Mesendoderm (in vitro differentiated cells): ENCODE measurements around the gene LOXHD1.

Experiments used
- DNase-seq: peaks from one replicate; pipeline ENCODE4 v3.0.0; 2013
- H2AK5ac ChIP-seq: 2 replicates; pipeline ENCODE4 v1.6.1; 2013; ENCODE audit warnings: low read length, inconsistent platforms
- H2BK120ac ChIP-seq: 2 replicates; pipeline ENCODE4 v1.6.1; 2013; ENCODE audit warnings: low read depth, mild to moderate bottlenecking, low read length, moderate library complexity, mixed read lengths
- H2BK15ac ChIP-seq: replicated peaks from 2 replicates; pipeline ENCODE4 v1.6.1; 2013; ENCODE audit warnings: low read depth, mild to moderate bottlenecking, moderate library complexity
- H2BK5ac ChIP-seq: 2 replicates; pipeline ENCODE4 v1.6.1; 2013; ENCODE audit warnings: low read length, inconsistent platforms
- H3K18ac ChIP-seq: 2 replicates; pipeline ENCODE4 v1.6.1; 2013; ENCODE audit warnings: mild to moderate bottlenecking, low read length, mixed read lengths
- H3K23ac ChIP-seq: one replicate; pipeline ENCODE4 v1.6.1; 2013; ENCODE audit warnings: low read length
- H3K27ac ChIP-seq: 2 replicates; pipeline ENCODE4 v1.5.1; 2013; ENCODE audit warnings: low read depth, mild to moderate bottlenecking, inconsistent platforms, low read length, moderate library complexity
- H3K27me3 ChIP-seq: 2 replicates; pipeline ENCODE4 v1.6.1; 2013; ENCODE audit warnings: low read length, control low read depth, mild to moderate bottlenecking, inconsistent platforms; ENCODE audit not compliant: insufficient read depth, poor library complexity
- H3K36me3 ChIP-seq: 2 replicates; pipeline ENCODE4 v1.6.1; 2013; ENCODE audit warnings: low read length, inconsistent platforms; ENCODE audit not compliant: control insufficient read depth, insufficient read depth
- H3K4ac ChIP-seq: one replicate; pipeline ENCODE4 v1.6.1; 2013; ENCODE audit warnings: low read depth, mild to moderate bottlenecking, low read length, moderate library complexity
- H3K4me1 ChIP-seq: 2 replicates; pipeline ENCODE4 v1.6.1; 2013; ENCODE audit warnings: low read depth, low read length, inconsistent platforms; ENCODE audit not compliant: control insufficient read depth
- H3K4me2 ChIP-seq: 2 replicates; pipeline ENCODE4 v1.6.1; 2013; ENCODE audit warnings: low read length
- H3K4me3 ChIP-seq: 2 replicates; pipeline ENCODE4 v1.5.1; 2013; ENCODE audit warnings: mild to moderate bottlenecking, low read length
- H3K56ac ChIP-seq: one replicate; pipeline ENCODE4 v1.6.1; 2013; ENCODE audit warnings: low read length
- H3K79me1 ChIP-seq: 2 replicates; pipeline ENCODE4 v1.6.1; 2013; ENCODE audit warnings: low read length, inconsistent platforms
- H3K79me2 ChIP-seq: 2 replicates; pipeline ENCODE4 v1.6.1; 2013; ENCODE audit warnings: mild to moderate bottlenecking, low read length; ENCODE audit not compliant: control insufficient read depth, insufficient read depth
- H3K9ac ChIP-seq: 2 replicates; pipeline ENCODE4 v1.6.1; 2013; ENCODE audit warnings: low read length, inconsistent platforms
- H4K5ac ChIP-seq: one replicate; pipeline ENCODE4 v1.6.1; 2013; ENCODE audit warnings: low read length
- H4K8ac ChIP-seq: one replicate; pipeline ENCODE4 v1.6.1; 2013; ENCODE audit warnings: low read depth, mild to moderate bottlenecking, control low read depth, low read length, moderate library complexity
- WGBS: extraction: QIAGEN DNeasy Blood & Tissue Kit; methylation state at CpG from one replicate; pipeline ENCODE4 v1.1.7; 2013; ENCODE audit warnings: low lambda C conversion rate, missing lambda C conversion rate; ENCODE audit not compliant: insufficient coverage; ENCODE audit errors: extremely low coverage; 5-methylcytosine and 5-hydroxymethylcytosine counted together

LOXHD1 gene

DNA sequence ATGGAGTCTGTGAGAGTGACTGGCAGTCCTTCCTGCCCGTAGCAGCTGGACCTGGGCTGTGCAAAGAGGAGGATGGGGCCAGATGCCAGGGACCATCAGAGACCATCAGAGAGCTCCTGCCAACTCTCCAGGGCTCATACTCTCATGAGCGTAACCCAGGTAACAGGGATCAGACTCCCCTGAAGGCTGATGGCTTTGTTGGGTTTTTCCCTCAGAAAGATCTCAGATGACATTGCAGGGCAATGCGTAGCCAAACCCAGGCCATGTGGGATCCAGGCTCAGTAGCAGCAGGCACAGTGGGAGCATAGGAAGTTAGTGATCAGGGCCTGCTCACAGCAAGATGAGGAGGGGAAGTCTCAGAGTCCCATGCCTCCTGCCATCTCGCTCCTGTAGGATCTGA, 218.0 kb downstream of the LOXHD1 start:
- no peaks in the 10 kb centered on the region for H3K27me3 ChIP-seq
- H2AK5ac ChIP-seq, result no peak overlapping the region
- no peaks in the 10 kb centered on the region for H3K79me1 ChIP-seq
- no peak overlapping the region for H3K18ac ChIP-seq
- H3K79me2 ChIP-seq, result no peaks in the 10 kb centered on the region
- DNase-seq, result no peak
- H3K4me2 ChIP-seq, result no peak overlapping the region
- no peak overlapping the region for H3K27ac ChIP-seq
- no peaks in the 10 kb centered on the region for H3K36me3 ChIP-seq
- no peak overlapping the region for H4K5ac ChIP-seq
- no peak overlapping the region for H3K4me3 ChIP-seq
- no CpG with 5 or more reads among the region's 4 CpGs for WGBS
- H3K4ac ChIP-seq, result no peak overlapping the region
- no peak overlapping the region for H2BK120ac ChIP-seq
- H4K8ac ChIP-seq, result no peak overlapping the region
- H3K4me1 ChIP-seq, result no peaks in the 10 kb centered on the region
- no peak overlapping the region for H3K23ac ChIP-seq
- no peak overlapping the region for H2BK5ac ChIP-seq
- H2BK15ac ChIP-seq, result no peak overlapping the region
- H3K56ac ChIP-seq, result no peak overlapping the region
- H3K9ac ChIP-seq, result no peak overlapping the region

GRCh38 chr18:46437061-46437460, 220.0 kb downstream of the LOXHD1 start:
- H3K79me2 ChIP-seq, result no peaks in the 10 kb centered on the region
- H2BK120ac ChIP-seq, result no peak overlapping the region
- peak; percentile 27 for DNase-seq
- no peaks in the 10 kb centered on the region for H3K27me3 ChIP-seq
- H2AK5ac ChIP-seq, result no peak overlapping the region
- H3K36me3 ChIP-seq, result no peaks in the 10 kb centered on the region
- H2BK15ac ChIP-seq, result no peak overlapping the region
- no peak overlapping the region for H3K4ac ChIP-seq
- H2BK5ac ChIP-seq, result no peak overlapping the region
- H3K9ac ChIP-seq, result no peak overlapping the region
- no CpG with 5 or more reads among the region's 5 CpGs for WGBS
- no peak overlapping the region for H3K18ac ChIP-seq
- no peak overlapping the region for H4K5ac ChIP-seq
- H3K56ac ChIP-seq, result no peak overlapping the region
- no peak overlapping the region for H3K4me3 ChIP-seq
- H3K4me2 ChIP-seq, result no peak overlapping the region
- H3K4me1 ChIP-seq, result peaks cover 4% of the 10 kb centered on the region
- H4K8ac ChIP-seq, result no peak overlapping the region
- no peaks in the 10 kb centered on the region for H3K79me1 ChIP-seq
- no peak overlapping the region for H3K27ac ChIP-seq
- no peak overlapping the region for H3K23ac ChIP-seq

DNA sequence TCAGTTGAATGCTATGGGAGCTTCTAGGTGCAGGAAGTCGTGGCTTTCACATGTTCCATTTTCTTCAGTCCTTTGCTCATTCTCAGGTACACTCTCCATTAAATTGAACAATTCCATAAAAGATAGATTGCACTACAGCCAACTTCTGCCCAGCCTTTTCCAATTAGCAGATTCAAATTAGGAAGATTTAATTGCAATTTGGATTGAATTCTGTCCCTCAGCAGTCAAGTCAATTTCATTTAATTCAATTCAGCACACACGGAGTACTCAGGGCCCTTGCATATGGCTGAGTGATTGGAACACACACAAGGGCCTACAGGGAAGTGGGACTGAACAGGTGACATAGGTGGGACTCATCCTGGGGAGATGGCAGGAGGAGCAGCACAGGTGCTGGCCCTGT, 220.4 kb downstream of the LOXHD1 start:
- no peak overlapping the region for H2AK5ac ChIP-seq

DNA sequence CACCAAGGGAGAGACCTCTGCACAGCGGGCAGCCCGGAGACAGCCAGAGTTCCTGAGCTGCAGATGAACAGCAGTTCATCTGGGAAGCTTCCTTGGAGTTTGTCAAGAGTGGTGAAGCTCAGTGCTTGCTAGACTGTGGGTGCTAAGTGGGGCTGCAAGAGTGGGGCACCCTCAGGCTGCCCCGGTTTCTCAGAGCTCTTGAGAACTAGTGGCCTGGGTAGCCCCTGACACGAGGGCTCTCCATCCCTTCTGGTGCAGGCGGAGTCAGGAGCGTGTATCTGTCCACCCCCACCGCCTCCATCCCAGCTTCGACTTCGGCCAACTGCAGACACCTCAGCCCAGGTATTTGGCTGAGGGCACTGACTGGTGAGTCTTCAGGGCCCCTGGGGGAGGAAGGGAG, 222.0 kb downstream of the LOXHD1 start:
- no peaks in the 10 kb centered on the region for H3K36me3 ChIP-seq

More for the DNA sequence above, 220.4 kb downstream of the LOXHD1 start:
- H2BK120ac ChIP-seq, result no peak overlapping the region
- H3K18ac ChIP-seq, result no peak overlapping the region
- DNase-seq, result no peak
- H3K79me2 ChIP-seq, result no peaks in the 10 kb centered on the region
- H3K9ac ChIP-seq, result no peak overlapping the region
- H4K8ac ChIP-seq, result no peak overlapping the region
- no peak overlapping the region for H3K23ac ChIP-seq
- no peaks in the 10 kb centered on the region for H3K79me1 ChIP-seq
- no peak overlapping the region for H2BK5ac ChIP-seq
- H3K27ac ChIP-seq, result no peak overlapping the region
- no CpG with 5 or more reads among the region's 2 CpGs for WGBS
- no peaks in the 10 kb centered on the region for H3K36me3 ChIP-seq
- H3K4me3 ChIP-seq, result no peak overlapping the region
- no peaks in the 10 kb centered on the region for H3K27me3 ChIP-seq
- no peak overlapping the region for H3K56ac ChIP-seq
- no peak overlapping the region for H2BK15ac ChIP-seq
- H3K4me2 ChIP-seq, result no peak overlapping the region
- no peak overlapping the region for H3K4ac ChIP-seq
- H4K5ac ChIP-seq, result no peak overlapping the region
- H3K4me1 ChIP-seq, result peaks cover 8% of the 10 kb centered on the region

GRCh38 chr18:46434629-46435028, 222.4 kb downstream of the LOXHD1 start:
- WGBS, result no CpG with 5 or more reads among the region's 3 CpGs
- H3K56ac ChIP-seq, result no peak overlapping the region

More for the DNA sequence above, 222.0 kb downstream of the LOXHD1 start:
- no peak overlapping the region for H2AK5ac ChIP-seq
- H4K5ac ChIP-seq, result no peak overlapping the region
- H3K79me2 ChIP-seq, result no peaks in the 10 kb centered on the region
- no peak overlapping the region for H3K4ac ChIP-seq
- no peak overlapping the region for H3K4me3 ChIP-seq
- H3K79me1 ChIP-seq, result no peaks in the 10 kb centered on the region
- DNase-seq, result no peak
- H2BK5ac ChIP-seq, result no peak overlapping the region
- H2BK15ac ChIP-seq, result no peak overlapping the region
- no peak overlapping the region for H3K4me2 ChIP-seq
- H2BK120ac ChIP-seq, result no peak overlapping the region
- no peaks in the 10 kb centered on the region for H3K27me3 ChIP-seq
- H3K23ac ChIP-seq, result no peak overlapping the region
- H3K56ac ChIP-seq, result no peak overlapping the region
- H4K8ac ChIP-seq, result no peak overlapping the region
- no peak overlapping the region for H3K9ac ChIP-seq
- H3K18ac ChIP-seq, result no peak overlapping the region
- WGBS, result no CpG with 5 or more reads among the region's 9 CpGs
- peaks cover 12% of the 10 kb centered on the region for H3K4me1 ChIP-seq
- no peak overlapping the region for H3K27ac ChIP-seq

GRCh38 chr18:46433121-46433826, 223.7 kb downstream of the LOXHD1 start:
- no CpG with 5 or more reads among the region's 35 CpGs for WGBS
- H3K4me1 ChIP-seq, result peaks cover 12% of the 10 kb centered on the region
- no peak overlapping the region for H2BK15ac ChIP-seq
- no peak overlapping the region for H2BK120ac ChIP-seq
- no peaks in the 10 kb centered on the region for H3K79me2 ChIP-seq
- H3K23ac ChIP-seq, result peak overlapping the region; percentile 86
- no peaks in the 10 kb centered on the region for H3K27me3 ChIP-seq
- H4K5ac ChIP-seq, result no peak overlapping the region
- no peaks in the 10 kb centered on the region for H3K36me3 ChIP-seq
- peak overlapping the region; percentile 74 for H3K9ac ChIP-seq
- peak overlapping the region; percentile 76 for H2BK5ac ChIP-seq
- H2AK5ac ChIP-seq, result peak overlapping the region; percentile 35
- H3K18ac ChIP-seq, result no peak overlapping the region
- peak overlapping the region; percentile 93 for H3K56ac ChIP-seq
- no peaks in the 10 kb centered on the region for H3K79me1 ChIP-seq
- H4K8ac ChIP-seq, result no peak overlapping the region
- peak overlapping the region; percentile 73 for H3K4me2 ChIP-seq
- no peak overlapping the region for H3K4ac ChIP-seq
- no peak overlapping the region for H3K27ac ChIP-seq
- no peak overlapping the region for H3K4me3 ChIP-seq
- DNase-seq, result peak; percentile 80

More at GRCh38 chr18:46434629-46435028, 222.4 kb downstream of the LOXHD1 start:
- no peak for DNase-seq
- H4K5ac ChIP-seq, result no peak overlapping the region
- H2BK5ac ChIP-seq, result no peak overlapping the region
- H3K27ac ChIP-seq, result no peak overlapping the region
- H4K8ac ChIP-seq, result no peak overlapping the region
- H3K4me1 ChIP-seq, result peaks cover 12% of the 10 kb centered on the region
- no peak overlapping the region for H3K4ac ChIP-seq
- H3K18ac ChIP-seq, result no peak overlapping the region
- H2AK5ac ChIP-seq, result no peak overlapping the region
- no peak overlapping the region for H3K4me3 ChIP-seq
- no peaks in the 10 kb centered on the region for H3K79me1 ChIP-seq
- H3K36me3 ChIP-seq, result no peaks in the 10 kb centered on the region
- H3K4me2 ChIP-seq, result no peak overlapping the region
- H2BK120ac ChIP-seq, result no peak overlapping the region
- H3K9ac ChIP-seq, result no peak overlapping the region
- no peaks in the 10 kb centered on the region for H3K79me2 ChIP-seq
- H3K27me3 ChIP-seq, result no peaks in the 10 kb centered on the region
- H2BK15ac ChIP-seq, result no peak overlapping the region
- no peak overlapping the region for H3K23ac ChIP-seq
